ENCODE results near the gene LHX1.
A peak's percentile ranks its signal among the peaks of the same experiment; 100 is the strongest.

The LHX1 gene

DNA sequence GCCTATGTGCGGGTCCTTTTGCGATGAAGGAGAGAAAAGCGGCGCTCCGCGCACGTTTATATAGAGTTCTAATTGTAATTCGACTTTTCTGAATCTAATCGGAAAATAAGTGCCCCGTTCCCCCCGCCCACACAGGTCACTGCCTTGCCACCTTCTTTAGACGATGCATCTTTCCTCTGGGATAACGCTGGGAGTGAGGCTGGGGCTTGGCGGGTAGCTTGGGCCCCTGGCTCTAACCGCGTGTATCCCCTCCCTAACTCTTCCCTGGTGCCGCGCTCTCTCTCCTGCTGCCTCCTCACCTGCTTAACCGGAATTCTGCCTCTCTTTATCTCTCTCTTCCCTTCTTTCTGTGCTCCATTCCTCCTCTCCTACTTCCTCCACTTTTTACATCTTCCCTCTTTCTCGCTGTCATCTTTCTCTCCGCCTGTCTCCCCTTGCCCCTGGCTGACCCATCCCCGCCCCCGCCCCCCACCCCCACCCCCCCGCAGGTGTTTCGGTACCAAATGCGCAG lies 2.6 kb downstream of the LHX1 start:
- DNase-seq: no peak

DNA sequence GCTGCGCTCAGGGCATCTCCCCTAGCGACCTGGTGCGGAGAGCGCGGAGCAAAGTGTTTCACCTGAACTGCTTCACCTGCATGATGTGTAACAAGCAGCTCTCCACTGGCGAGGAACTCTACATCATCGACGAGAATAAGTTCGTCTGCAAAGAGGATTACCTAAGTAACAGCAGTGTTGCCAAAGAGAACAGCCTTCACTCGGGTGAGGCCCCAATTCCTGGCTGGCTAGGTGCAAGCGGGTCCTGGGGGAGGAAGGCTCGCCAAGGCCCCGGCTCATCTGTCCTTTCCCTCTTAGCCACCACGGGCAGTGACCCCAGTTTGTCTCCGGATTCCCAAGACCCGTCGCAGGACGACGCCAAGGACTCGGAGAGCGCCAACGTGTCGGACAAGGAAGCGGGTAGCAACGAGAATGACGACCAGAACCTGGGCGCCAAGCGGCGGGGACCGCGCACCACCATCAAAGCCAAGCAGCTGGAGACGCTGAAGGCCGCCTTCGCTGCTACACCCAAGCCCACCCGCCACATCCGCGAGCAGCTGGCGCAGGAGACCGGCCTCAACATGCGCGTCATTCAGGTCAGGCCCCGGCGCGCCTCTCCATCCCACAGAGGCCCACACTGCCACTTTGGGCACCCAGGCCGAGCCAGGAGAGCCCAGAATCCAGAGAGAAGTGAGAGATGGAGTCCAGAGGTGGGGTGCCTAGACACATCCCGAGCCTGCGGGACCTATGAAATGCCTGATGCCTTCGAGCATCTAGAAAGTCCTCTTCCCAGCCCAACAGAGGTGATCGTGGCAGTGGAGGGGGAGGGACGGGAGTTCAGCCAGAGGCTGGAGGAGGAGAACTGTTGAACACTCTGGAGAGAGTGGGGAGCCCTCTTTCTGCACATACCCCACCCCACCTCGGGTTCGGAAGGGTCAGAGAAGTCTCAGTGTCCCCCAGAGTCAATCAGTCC lies 3.3 kb downstream of the LHX1 start:
- DNase-seq: peak; percentile 61

DNA sequence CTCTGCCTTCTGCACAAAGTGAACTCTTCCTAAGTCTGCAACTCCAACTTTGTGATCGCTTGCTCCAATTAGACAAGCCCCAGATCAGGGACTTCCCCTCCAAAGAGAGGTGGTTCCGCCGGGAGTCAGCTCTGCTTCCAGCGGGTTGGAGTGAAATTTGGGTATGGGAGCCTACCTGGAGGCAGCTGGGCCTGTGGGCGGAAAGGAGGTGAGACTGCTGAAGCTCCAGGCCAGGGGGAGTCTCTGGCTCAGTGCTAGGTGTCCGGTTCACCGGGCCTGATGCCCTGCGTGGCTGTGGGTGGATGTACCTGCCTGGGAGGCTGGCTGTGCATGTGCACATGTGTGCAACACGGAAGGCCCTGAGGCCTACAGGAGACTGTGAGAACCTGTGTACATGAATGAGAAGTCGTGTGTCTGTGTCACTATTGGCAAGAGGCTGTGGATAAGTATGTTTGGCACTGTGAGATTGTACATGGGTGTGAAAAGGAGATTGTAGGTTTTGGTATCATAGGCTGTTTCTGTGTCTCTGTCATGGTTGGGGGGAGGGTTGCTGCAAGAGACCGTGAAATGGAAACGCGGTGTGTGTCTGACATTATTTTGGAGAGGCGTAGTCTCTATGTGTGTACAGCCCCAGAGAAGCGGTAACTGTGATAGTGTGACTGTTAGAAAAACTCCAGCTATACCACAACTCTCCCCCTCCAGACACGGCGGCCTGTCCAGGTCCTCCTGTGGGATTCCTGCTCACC lies 4.2 kb downstream of the LHX1 start:
- DNase-seq: peak; percentile 42

DNA sequence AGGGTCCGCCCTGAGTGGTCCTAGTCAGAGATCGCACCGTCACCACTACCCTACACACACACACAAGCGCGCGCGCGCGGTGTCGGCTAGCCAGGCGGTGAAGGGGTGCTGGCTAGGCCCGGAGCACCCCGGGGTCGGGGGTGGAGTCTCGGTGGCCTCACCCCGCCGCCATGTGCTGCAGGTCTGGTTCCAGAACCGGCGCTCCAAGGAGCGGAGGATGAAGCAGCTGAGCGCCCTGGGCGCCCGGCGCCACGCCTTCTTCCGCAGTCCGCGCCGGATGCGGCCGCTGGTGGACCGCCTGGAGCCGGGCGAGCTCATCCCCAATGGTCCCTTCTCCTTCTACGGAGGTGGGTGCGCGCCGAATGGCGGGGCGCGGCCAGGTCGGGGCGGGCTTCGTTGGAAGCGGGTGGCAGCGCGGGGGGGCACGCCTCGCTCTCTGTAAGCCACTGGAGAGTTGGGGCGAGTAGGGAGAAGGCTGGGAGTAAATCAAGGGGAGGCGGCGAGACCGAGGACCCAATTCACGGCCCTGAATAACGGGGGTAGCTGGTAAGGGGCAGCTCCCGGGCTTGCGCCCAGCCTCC lies 4.8 kb downstream of the LHX1 start:
- peak; percentile 72 for DNase-seq

DNA sequence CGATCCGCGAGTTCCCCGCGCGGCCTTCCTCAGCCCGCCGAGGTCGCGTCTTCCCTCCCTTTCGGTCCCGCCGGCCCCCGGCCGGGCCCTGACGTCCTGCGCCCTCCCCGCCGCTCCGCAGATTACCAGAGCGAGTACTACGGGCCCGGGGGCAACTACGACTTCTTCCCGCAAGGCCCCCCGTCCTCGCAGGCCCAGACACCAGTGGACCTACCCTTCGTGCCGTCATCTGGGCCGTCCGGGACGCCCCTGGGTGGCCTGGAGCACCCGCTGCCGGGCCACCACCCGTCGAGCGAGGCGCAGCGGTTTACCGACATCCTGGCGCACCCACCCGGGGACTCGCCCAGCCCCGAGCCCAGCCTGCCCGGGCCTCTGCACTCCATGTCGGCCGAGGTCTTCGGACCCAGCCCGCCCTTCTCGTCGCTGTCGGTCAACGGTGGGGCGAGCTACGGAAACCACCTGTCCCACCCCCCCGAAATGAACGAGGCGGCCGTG lies 5.4 kb downstream of the LHX1 start:
- peak; percentile 63 for DNase-seq

DNA sequence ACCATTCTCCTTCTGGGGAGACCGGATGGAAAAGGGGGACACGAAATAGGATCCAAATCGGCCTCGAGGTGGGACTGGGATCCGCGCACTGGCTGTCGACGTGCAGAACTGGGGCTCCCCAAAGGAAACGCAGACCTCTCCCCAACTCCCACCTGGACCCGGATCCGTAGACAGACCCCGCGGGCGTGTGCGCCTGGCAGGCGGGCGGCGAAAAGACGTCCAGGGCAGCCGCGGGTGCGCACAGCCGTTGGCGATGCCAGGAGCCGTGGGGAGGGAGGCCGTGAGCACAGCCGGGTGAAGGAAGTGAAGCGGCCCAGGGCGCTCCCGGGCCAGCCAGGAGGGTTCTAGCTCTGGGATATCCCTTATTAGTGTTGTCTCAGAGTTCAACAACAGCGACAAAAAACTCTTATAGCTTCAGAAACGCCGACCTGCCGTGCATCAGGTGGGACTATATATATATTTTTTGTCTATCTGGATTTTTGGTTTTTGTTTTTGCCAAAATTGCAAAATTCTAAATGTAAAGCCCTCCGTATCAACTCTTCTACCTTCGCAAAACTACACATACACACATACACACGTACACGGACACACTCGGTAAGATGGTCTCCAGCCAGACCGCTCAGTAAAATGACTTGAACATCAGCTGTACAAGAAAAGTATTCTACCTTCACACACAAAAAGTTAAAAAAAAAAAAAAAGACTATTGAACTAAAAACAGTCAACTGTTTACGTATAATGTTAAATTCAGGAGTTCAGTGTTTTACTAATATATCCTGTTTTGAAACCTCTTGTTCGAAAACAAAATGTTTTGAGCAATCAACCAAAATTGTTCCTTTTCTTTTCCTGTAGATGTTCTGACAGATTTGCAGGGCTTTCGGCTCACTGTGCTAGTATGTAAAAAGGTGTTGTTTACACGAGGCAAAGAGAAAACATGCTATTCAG lies 6.2 kb downstream of the LHX1 start:
- peak; percentile 72 for DNase-seq

DNA sequence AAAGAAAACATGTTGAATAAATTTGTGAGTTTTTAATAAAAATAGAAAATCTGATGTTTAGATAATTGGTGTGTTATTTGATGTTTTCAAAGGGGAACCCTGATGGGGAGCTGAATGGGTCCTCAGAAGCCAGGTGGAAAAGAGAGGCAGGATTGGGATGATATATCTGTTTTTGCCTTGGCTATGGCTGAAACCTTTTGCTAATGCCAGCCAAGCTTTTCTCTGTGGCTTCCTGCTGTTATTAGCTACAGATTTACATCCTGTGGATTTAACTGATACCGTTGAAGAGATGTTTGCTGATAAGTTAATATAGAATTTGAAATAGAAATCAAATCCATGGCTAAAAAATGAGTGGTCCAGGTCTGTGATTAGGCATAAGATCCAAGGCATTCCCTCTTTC lies 7.3 kb downstream of the LHX1 start:
- DNase-seq: peak; percentile 38

DNA sequence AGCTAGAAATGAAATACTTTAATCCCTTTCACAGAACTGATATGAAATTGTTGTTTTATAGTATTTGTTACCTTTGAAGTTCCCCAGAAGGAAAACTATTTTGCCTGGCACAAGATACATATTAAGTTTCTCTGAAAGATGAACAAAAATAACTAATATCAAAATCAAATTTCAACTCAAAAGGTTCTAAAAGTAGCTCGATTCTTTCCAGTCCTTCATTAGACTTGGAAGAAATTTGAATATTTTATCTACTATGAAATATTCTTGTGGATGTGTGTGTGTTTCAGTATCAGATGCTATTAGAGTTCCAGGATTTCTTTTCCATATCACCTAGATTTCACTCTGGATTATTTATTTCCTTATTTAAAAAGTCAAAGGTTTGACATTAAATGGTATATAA lies 7.9 kb downstream of the LHX1 start:
- DNase-seq: no peak

DNA sequence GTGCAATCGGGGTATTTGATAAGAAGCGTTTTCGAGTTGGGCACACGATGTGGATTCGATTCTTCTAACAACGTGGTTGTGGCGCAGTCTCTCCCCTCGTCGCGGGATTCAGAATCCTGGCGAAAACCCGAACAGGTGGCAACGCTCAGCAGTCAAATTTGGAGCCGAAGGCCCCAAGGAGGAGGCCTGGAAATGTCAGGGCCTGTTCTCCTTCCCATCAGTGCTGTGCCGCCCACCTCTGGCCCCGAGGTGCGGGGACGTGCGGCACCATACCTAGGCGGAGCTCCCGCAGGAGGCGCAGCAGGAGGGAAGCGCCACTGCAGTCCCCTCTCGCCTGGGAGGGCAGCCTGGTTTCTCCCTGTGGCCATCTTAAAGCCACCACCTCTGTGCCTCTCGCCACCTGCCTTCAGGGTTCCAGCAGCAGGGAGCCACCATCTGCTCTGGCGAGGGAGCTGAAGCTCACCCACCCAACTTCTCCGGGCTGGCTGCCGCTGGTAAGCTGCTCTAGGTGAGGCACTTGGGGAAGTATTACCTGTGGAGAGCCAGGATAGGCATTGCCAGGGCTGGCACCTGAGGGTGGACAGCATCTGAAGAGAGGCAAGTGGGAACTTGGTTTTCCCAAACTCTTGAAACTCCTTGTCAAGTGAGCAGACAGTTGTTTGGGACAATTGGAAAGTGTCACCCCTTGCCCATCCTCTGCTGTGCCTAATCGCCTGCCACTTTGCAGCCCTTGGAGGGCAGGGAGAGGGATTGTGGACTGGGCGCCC lies 8.9 kb downstream of the LHX1 start:
- peak; percentile 38 for DNase-seq

DNA sequence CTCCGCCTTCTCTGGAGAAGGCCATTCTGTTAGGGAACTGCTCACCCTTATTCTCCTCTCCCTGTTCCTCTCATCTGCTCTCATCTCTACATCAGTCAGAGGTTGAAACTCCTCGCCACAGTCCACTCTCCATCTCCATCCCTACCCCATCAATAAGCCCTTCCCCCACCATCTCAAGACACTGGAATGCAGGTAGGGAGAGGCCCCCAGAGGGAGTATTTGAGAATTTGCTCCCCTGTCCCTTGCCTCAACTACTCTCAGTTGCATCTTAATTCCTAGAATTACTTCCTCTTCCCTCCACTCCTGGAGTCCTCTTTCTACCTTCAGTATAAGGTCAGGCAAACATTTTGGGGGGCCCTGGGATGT lies 9.4 kb downstream of the LHX1 start:
- DNase-seq: no peak

DNA sequence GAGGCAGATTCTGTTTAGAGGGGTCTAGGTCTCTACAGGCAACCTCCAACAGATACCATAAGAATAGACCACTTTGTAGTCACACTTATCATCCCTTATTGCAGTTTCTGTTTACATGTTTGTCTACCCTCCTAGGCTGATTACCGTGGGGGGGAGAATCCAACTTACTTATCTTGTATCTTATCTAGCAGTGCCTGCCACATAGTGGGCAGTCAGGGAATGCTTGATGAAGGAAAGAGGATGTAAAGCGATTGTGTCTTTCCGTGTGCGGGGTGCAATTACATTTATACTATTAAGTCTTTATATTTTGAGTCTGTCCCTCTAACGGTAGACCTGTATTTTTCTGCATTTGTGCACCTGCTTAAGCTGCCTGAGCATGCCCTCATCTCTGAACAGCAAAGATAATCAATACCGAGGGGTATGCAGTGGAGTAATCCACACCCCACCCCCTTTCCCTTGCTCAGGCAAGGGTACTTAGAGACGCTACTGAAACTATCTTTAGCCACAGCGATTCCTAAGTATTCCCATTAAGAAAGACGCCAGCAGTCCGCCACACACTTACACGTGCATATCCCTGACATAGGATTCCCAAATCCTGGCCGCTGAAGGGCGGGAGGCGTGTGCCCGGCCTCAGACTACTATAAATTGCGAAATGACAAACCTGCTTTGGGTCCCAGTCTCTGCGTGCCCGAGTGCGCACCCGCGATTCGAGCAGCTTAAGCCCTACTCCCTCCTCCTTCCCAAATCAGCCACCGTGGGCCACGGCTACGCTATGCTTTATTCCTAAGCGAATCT lies 10.8 kb downstream of the LHX1 start:
- no peak for DNase-seq

DNA sequence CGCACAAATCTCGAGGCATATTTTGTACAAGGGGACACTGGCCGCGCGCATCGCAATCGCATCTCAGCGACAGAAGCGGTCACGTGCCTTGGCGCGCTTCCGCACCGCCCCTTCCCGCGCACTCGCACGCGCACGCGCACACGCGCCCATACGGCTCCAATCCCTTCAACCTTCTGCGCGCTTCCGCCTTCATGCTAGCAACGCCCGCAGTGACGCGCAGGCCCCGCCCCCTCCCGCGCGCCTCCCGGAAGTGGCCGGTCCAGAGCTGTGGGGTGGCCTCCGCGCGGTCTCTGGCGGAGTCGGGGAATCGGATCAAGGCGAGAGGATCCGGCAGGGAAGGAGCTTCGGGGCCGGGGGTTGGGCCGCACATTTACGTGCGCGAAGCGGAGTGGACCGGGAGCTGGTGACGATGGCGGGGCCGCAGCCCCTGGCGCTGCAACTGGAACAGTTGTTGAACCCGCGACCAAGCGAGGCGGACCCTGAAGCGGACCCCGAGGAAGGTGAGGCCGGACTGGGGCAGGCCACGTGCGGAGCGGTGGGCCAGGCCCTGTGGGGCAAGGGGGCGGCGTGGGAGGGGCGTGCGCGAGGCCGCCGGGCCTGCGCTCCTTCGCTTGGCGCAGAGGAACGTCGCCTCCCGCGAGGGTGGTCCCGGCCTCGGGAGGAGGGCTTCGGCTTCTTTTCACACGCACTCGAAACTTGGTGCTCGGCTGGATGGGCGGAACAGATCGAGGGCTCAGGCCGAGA lies 11.6 kb downstream of the LHX1 start, which contains the start of gene AATF:
Gene AATF, plus strand, starts transcription at position 238 of the 744 bp plus-strand sequence. Its CDS starts 172 bp downstream, at position 410.
- DNase-seq: peak; percentile 99

DNA sequence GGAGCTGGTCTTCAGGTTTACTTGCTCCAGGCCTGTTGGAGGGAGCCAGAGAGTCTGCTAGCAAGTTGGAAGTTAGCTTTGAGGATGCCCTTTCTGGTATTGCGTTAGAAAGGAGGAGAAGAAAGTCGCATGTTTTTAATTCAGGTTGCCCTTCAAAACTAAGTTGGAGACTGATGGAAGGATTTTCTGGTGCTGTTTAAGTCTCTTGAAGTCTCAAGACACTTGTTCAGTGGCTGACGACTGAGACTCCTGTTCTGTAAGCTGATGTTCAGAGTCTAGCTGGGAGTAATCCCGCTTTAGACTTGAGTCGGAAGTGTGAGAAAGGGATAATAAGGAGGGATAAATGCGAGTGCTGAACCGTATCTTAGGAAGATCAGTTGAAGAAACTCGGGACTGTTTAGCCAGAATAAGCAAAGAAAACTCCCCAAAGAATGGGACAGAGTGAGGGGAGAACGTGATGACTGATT lies 12.2 kb downstream of the LHX1 start:
- no peak for DNase-seq

DNA sequence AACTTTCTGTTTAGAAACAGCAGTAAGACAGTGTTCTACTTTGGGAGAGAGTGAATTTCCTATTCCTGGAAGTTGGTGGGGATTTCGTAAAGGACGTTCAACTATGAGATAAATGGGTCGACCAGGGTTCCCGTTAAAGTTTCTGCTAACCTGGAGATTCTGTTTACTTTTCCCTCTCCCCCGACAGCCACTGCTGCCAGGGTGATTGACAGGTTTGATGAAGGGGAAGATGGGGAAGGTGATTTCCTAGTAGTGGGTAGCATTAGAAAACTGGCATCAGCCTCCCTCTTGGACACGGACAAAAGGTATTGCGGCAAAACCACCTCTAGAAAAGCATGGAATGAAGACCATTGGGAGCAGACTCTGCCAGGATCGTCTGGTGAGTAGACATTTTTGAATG lies 12.8 kb downstream of the LHX1 start:
- DNase-seq: no peak

DNA sequence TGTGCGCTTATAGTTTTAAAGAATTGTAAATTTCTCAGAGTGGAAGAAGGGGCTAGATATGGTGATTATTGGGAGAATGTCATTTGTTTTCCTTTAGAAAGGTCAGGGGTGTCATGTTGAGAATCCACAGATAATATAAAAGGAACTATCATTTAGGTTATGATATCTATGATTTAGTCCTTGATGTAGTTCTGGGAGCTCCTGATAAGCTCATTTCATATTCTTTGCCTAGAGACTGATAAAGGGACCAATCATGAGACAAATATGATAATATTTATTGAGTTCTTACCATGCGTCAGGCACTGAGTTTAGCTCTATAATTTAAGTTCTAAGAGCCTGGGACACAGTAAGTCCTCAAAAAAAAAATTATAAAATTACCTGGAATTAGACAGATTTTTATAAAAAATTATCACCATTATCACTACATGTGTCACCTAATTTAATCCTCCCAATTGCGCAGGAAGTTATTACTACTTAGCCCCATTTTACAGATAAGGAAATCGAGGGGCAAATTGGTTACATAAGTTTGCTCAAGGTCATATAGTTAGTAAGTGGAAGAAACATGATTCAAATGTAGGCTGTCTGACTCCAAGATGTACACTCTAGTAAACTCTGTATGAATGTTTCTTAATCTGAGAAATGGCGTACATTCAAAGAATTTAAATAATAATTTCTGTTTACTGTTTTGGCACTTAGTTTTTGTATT lies 14.0 kb downstream of the LHX1 start:
- DNase-seq: no peak

DNA sequence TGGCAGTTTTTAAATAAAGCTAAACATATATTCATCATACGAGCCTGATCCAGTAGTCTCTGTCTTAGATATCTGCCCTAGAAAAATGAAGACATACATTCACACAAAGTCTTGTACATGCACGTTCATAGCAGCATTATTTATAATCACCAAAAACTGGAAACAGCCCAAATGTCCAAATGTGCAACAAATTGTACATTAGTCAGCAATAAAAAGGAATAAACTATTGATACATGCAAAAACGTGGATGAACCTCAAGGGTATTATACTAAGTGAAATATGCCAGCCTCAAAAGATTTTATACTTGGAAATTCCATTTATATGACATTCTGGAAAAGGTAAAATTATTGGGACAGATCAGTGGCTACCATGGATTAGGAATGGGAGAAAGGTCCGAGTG lies 34.2 kb downstream of the LHX1 start:
- DNase-seq: no peak

DNA sequence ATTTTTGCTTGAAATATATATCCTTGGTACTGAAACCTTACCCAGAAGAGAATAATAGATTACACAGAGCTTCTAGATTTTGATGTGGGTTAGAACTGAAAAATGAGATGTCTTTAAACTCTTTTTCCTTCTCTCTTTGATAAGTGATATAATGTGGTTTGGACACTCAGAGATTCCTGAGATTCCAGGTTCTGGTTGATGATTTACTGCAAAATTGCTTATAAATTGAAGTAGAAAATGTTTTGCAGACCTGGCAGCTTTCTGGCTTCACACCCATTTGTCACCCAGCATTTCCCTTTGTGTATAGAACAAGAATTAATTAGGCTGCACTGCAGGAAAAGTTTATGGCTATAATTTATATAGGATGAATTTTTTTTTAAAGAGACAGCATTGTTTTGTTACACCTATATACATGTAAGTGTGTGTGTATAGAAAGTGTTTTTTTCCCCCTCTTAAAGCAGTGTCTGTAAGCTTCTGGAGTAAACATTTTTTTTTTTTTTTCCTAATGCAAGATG lies 35.0 kb downstream of the LHX1 start:
- DNase-seq: no peak

DNA sequence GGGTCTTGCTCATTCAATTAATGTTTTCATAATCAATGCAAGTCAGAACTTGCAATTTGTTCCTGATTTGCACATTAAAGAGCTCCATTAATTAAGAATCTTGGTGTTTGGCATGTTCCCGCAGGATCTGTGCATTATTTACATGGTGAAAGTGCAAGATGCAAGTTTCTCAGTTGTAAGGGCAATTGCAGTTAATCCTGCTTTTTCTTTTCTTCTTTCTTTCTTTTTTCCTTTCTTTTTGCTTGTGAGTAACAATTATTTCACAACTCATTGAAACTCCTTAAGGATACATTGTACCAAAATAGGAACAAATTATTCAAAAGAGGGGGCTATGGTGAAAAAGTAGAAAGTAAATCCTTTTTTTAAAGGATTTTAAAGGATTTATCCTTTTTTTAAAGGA lies 35.6 kb downstream of the LHX1 start:
- no peak for DNase-seq
